OCI-LY7 (cell line): Measurements from ENCODE around the gene DOK4. TPM values are rescaled to one million over a fixed set of nuclear protein-coding genes. Genes with fewer than 3 reads are reported as not detected.

Source experiments
- BruUV-seq: library from RNA; stranded (reverse); fragments of 400-500 nt; replicated peaks from 2 replicates; lab custom pipeline; 2021; lab: Mats Ljungman, UMichigan
- CTCF ChIA-PET: fragments of 300-600 bp; sonication (Branson Sonifier 250); formaldehyde crosslinking; loops from one replicate; lab custom pipeline; 2022; ENCODE audit warnings: antibody characterized with exemption; ENCODE audit not compliant: unreplicated experiment; lab: Charles Lee
- POLR2A ChIA-PET: fragments of 300-600 bp; sonication (Branson Sonifier 250); formaldehyde crosslinking; loops from one replicate; lab custom pipeline; 2022; ENCODE audit warnings: antibody characterized with exemption; lab: Charles Lee
- DNase-seq: peaks from one replicate; pipeline ENCODE4 v3.0.0-alpha.2; 2015; ENCODE audit warnings: low spot score
- H2AFZ ChIP-seq: fragments of 200-600 bp; sonication (generic), shearing (Covaris generic); 2 replicates; pipeline ENCODE4 v1.6.1; 2014; ENCODE audit warnings: mild to moderate bottlenecking, antibody characterized with exemption, low read length, moderate library complexity
- H3K27ac ChIP-seq: fragments of 200-600 bp; sonication (generic); 2 replicates; pipeline ENCODE4 v1.5.1; 2014; ENCODE audit warnings: mixed run types, low read depth, mild to moderate bottlenecking, moderate library complexity, low read length, inconsistent platforms; ENCODE audit not compliant: poor library complexity, severe bottlenecking
- H3K36me3 ChIP-seq: fragments of 200-600 bp; sonication (generic); 2 replicates; pipeline ENCODE4 v1.6.1; 2014; ENCODE audit warnings: mild to moderate bottlenecking, antibody characterized with exemption, low read length, moderate library complexity, mixed read lengths; ENCODE audit not compliant: insufficient read depth
- H3K4me1 ChIP-seq: fragments of 200-600 bp; sonication (generic); 2 replicates; pipeline ENCODE4 v1.5.1; 2014; ENCODE audit warnings: mild to moderate bottlenecking, low read length; ENCODE audit not compliant: insufficient read depth, poor library complexity, severe bottlenecking
- H3K4me2 ChIP-seq: fragments of 200-600 bp; sonication (generic); 2 replicates; pipeline ENCODE4 v1.6.1; 2014; ENCODE audit warnings: mild to moderate bottlenecking, low read length
- H3K4me3 ChIP-seq: fragments of 200-600 bp; sonication (generic); 2 replicates; pipeline ENCODE4 v1.5.1; 2014; ENCODE audit warnings: mild to moderate bottlenecking, low read depth, low read length; ENCODE audit not compliant: poor library complexity, severe bottlenecking
- H3K79me2 ChIP-seq: fragments of 200-600 bp; sonication (generic); 2 replicates; pipeline ENCODE4 v1.6.1; 2016; ENCODE audit warnings: low read depth, mild to moderate bottlenecking, low read length, moderate library complexity, mixed read lengths; ENCODE audit not compliant: insufficient read depth
- H3K9me2 ChIP-seq: fragments of 200-600 bp; sonication (generic); 2 replicates; pipeline ENCODE4 v1.6.1; 2016; ENCODE audit warnings: mild to moderate bottlenecking, low read length, mixed read lengths; ENCODE audit not compliant: insufficient read depth
- H3K9me3 ChIP-seq: fragments of 200-600 bp; sonication (generic); 2 replicates; pipeline ENCODE4 v1.6.1; 2014; ENCODE audit warnings: mild to moderate bottlenecking, mixed run types, low read length, mixed read lengths
- H4K20me1 ChIP-seq: fragments of 200-600 bp; sonication (generic); 2 replicates; pipeline ENCODE4 v1.6.1; 2014; ENCODE audit warnings: mild to moderate bottlenecking, antibody characterized with exemption, low read length, moderate library complexity, mixed read lengths; ENCODE audit not compliant: insufficient read depth
- CTCF ChIP-seq: fragments of 200-600 bp; sonication (generic); conservative IDR thresholded peaks from 2 replicates; pipeline ENCODE4 v1.5.1; 2014; ENCODE audit warnings: mild to moderate bottlenecking, antibody characterized with exemption, low read length, moderate library complexity, mixed read lengths
- EZH2phosphoT487 ChIP-seq: fragments of 200-600 bp; sonication (generic); IDR thresholded peaks from 2 replicates; pipeline ENCODE4 v1.6.1; 2018; ENCODE audit warnings: low read depth, borderline replicate concordance, mild to moderate bottlenecking, mixed run types, antibody characterized with exemption, low read length, moderate library complexity, mixed read lengths
- intact Hi-C: fragments of 100-400 bp; cut with micrococcal nuclease; formaldehyde crosslinking; loops from one replicate; pipeline ENCODE4 v1.10.0; 2022; ENCODE audit not compliant: unreplicated experiment
- total RNA-seq, 2 experiments: library from RNA; depleted of rRNA in 1 of 2; stranded (reverse); fragments of >200 nt in 1 of 2; shearing (Covaris generic) in 1 of 2; gene quantifications; 2 replicates each; pipeline ENCODE4 v1.2.3, GENCODE V29; 2014 to 2022

The DOK4 gene
- total RNA-seq, 2 experiments from 2014 or later, result 0.09 to 1.0 TPM

GRCh38 chr16:57481421-57481820 lies 4.9 kb downstream of the DOK4 start:
- no peak overlapping the region for H3K4me3 ChIP-seq
- H3K9me2 ChIP-seq, result no peaks in the 10 kb centered on the region
- TF ChIP-seq EZH2phosphoT487, result no peak
- POLR2A ChIA-PET, result interaction anchor here (1.1 to 1.3 kb wide), 2 partner anchors 17 to 41 kb away, joined by 3 read pairs; no protein-coding TSS in a partner anchor
- H3K79me2 ChIP-seq, result no peaks in the 10 kb centered on the region
- no peak overlapping the region for H2AFZ ChIP-seq
- no peaks in the 10 kb centered on the region for H3K9me3 ChIP-seq
- no peaks in the 10 kb centered on the region for H4K20me1 ChIP-seq
- intact Hi-C loops, result no loop called here
- H3K36me3 ChIP-seq, result no peaks in the 10 kb centered on the region
- no TSS peak for BruUV-seq
- H3K4me2 ChIP-seq, result no peak overlapping the region
- no peak overlapping the region for H3K27ac ChIP-seq
- H3K4me1 ChIP-seq, result peaks cover 9% of the 10 kb centered on the region
- DNase-seq, result no peak
- CTCF ChIA-PET, result no interaction called here

- peaks cover 13% of the 10 kb centered on the region for H3K4me1 ChIP-seq
- H3K4me3 ChIP-seq, result no peak overlapping the region
- no peaks in the 10 kb centered on the region for H3K9me2 ChIP-seq
- ChIA-PET CTCF (interaction anchor here (0.6 kb wide), 1 partner anchor 700 kb away, joined by 4 read pairs; no protein-coding TSS in a partner anchor), POLR2A (interaction anchor here (1.1 to 1.3 kb wide), 2 partner anchors 17 to 41 kb away, joined by 3 read pairs; no protein-coding TSS in a partner anchor)
- DNase-seq, result no peak
- H3K9me3 ChIP-seq, result no peaks in the 10 kb centered on the region
- H3K27ac ChIP-seq, result no peak overlapping the region
- intact Hi-C loops, result no loop called here
- no peak overlapping the region for H2AFZ ChIP-seq
- TF ChIP-seq EZH2phosphoT487 (no peak), CTCF (no peak)
- H3K4me2 ChIP-seq, result no peak overlapping the region
- no peaks in the 10 kb centered on the region for H3K79me2 ChIP-seq
- no TSS peak for BruUV-seq
- no peaks in the 10 kb centered on the region for H4K20me1 ChIP-seq
- H3K36me3 ChIP-seq, result no peaks in the 10 kb centered on the region
These were observed 5.5 kb downstream of the DOK4 start for GRCh38 chr16:57480754-57481230.

- CTCF ChIA-PET, result interaction anchor here (0.6 kb wide), 1 partner anchor 700 kb away, joined by 4 read pairs; no protein-coding TSS in a partner anchor
- H3K4me2 ChIP-seq, result no peak overlapping the region
- no peaks in the 10 kb centered on the region for H3K79me2 ChIP-seq
- BruUV-seq, result no TSS peak
- H3K4me1 ChIP-seq, result peaks cover 17% of the 10 kb centered on the region
- H3K4me3 ChIP-seq, result no peak overlapping the region
- TF ChIP-seq CTCF (no peak), EZH2phosphoT487 (no peak)
- no peak overlapping the region for H2AFZ ChIP-seq
- intact Hi-C loops, result loop anchor here (5.0 kb wide), 1 partner anchor 37 kb away; no protein-coding TSS in a partner anchor
- H3K36me3 ChIP-seq, result no peaks in the 10 kb centered on the region
- no peaks in the 10 kb centered on the region for H3K9me3 ChIP-seq
- no peak overlapping the region for H3K27ac ChIP-seq
- no peaks in the 10 kb centered on the region for H3K9me2 ChIP-seq
- DNase-seq, result no peak
- no peaks in the 10 kb centered on the region for H4K20me1 ChIP-seq
- POLR2A ChIA-PET, result interaction anchor here (1.3 kb wide), 1 partner anchor 16 kb away, joined by 3 read pairs; no protein-coding TSS in a partner anchor
These were observed 6.1 kb downstream of the DOK4 start for GRCh38 chr16:57479976-57480753.
